ENCODE results near the gene NFS1. TPM values are rescaled to one million over a fixed set of nuclear protein-coding genes. Genes with fewer than 3 reads are reported as not detected.
"Not testable (repeated sequence)": the region's sequence is repeated elsewhere in the genome, so short reads cannot be mapped to it uniquely, and the experiment has no call there.

Gene NFS1
- total RNA-seq, 2 experiments from 2014 or later = 33.6 to 38.1 TPM

GRCh38 chr20:35711588-35712209 is 12.5 kb upstream of the NFS1 start:
- Mint-ChIP-seq H3K4me1 (ENCODE audit: low read depth) (peaks cover 46% of the 10 kb centered on the region), H3K27me3 (ENCODE audit: low read depth) (no peaks in the 10 kb centered on the region), H3K36me3 (ENCODE audit: low read depth) (peaks cover 54% of the 10 kb centered on the region), H3K27ac (peak overlapping the region; percentile 86), H3K9me3 (no peaks in the 10 kb centered on the region), H3K4me3 (no peak overlapping the region)
- no peak for DNase-seq
- CTCF ChIA-PET = interaction anchor here (0.6 to 1.3 kb wide), 4 partner anchors 19 to 88 kb away, joined by 3 to 4 read pairs (median 3); no protein-coding TSS in a partner anchor
- intact Hi-C loops (cut with micrococcal nuclease) = loop anchor here (1.0 kb wide), 1 partner anchor 11 kb away; no protein-coding TSS in a partner anchor

- no peak for DNase-seq
- Mint-ChIP-seq H3K27me3 (ENCODE audit: low read depth) (no peaks in the 10 kb centered on the region), H3K9me3 (no peaks in the 10 kb centered on the region), H3K4me1 (ENCODE audit: low read depth) (peaks cover 44% of the 10 kb centered on the region), H3K4me3 (no peak overlapping the region), H3K27ac (peak overlapping the region; percentile 86), H3K36me3 (ENCODE audit: low read depth) (peaks cover 54% of the 10 kb centered on the region)
- intact Hi-C loops (cut with micrococcal nuclease) = loop anchor here (1.0 kb wide), 1 partner anchor 11 kb away; no protein-coding TSS in a partner anchor
- CTCF ChIA-PET = interaction anchor here (0.6 to 1.3 kb wide), 4 partner anchors 20 to 88 kb away, joined by 3 to 4 read pairs (median 3); no protein-coding TSS in a partner anchor
Observed at GRCh38 chr20:35710884-35711587, 11.9 kb upstream of the NFS1 start.

- Mint-ChIP-seq H3K4me3 (no peak overlapping the region), H3K4me1 (ENCODE audit: low read depth) (peaks cover 41% of the 10 kb centered on the region), H3K27me3 (ENCODE audit: low read depth) (no peaks in the 10 kb centered on the region), H3K27ac (peak overlapping the region; percentile 53), H3K9me3 (no peaks in the 10 kb centered on the region), H3K36me3 (ENCODE audit: low read depth) (peaks cover 57% of the 10 kb centered on the region)
- DNase-seq = no peak
- CTCF ChIA-PET = interaction anchor here (1.0 kb wide), 1 partner anchor 14 kb away, joined by 3 read pairs; no protein-coding TSS in a partner anchor
- intact Hi-C loops (cut with micrococcal nuclease) = no loop called here
Observed at GRCh38 chr20:35710039-35710438, 10.9 kb upstream of the NFS1 start.

GRCh38 chr20:35709259-35709658 is 10.1 kb upstream of the NFS1 start:
- H3K4me1 Mint-ChIP-seq (ENCODE audit: low read depth) = peaks cover 40% of the 10 kb centered on the region
- no peak for DNase-seq
- peaks cover 61% of the 10 kb centered on the region for H3K36me3 Mint-ChIP-seq (ENCODE audit: low read depth)
- CTCF ChIA-PET = interaction anchor here (0.8 to 1.0 kb wide), 2 partner anchors 15 to 140 kb away, joined by 3 to 4 read pairs; no protein-coding TSS in a partner anchor
- intact Hi-C loops (cut with micrococcal nuclease) = no loop called here
- H3K27ac Mint-ChIP-seq = no peak overlapping the region
- H3K9me3 Mint-ChIP-seq = no peaks in the 10 kb centered on the region
- H3K27me3 Mint-ChIP-seq (ENCODE audit: low read depth) = no peaks in the 10 kb centered on the region
- H3K4me3 Mint-ChIP-seq = no peak overlapping the region

GRCh38 chr20:35708502-35708901 is 9.3 kb upstream of the NFS1 start:
- Mint-ChIP-seq H3K36me3 (ENCODE audit: low read depth) (peaks cover 62% of the 10 kb centered on the region), H3K9me3 (no peaks in the 10 kb centered on the region), H3K4me1 (ENCODE audit: low read depth) (peaks cover 33% of the 10 kb centered on the region), H3K27ac (no peak overlapping the region), H3K4me3 (no peak overlapping the region), H3K27me3 (ENCODE audit: low read depth) (no peaks in the 10 kb centered on the region)
- no peak for DNase-seq
- intact Hi-C loops (cut with micrococcal nuclease) = no loop called here
- CTCF ChIA-PET = interaction anchor here (1.1 kb wide), 1 partner anchor 20 kb away, joined by 4 read pairs; no protein-coding TSS in a partner anchor

GRCh38 chr20:35706591-35707529 is 7.7 kb upstream of the NFS1 start:
- peaks cover 29% of the 10 kb centered on the region for H3K4me1 Mint-ChIP-seq (ENCODE audit: low read depth)

GRCh38 chr20:35705894-35706293 is 6.7 kb upstream of the NFS1 start:
- DNase-seq; H3K9me3 Mint-ChIP-seq; H3K27me3 Mint-ChIP-seq (ENCODE audit: low read depth); CTCF ChIA-PET; H3K4me3 Mint-ChIP-seq; intact Hi-C loops (cut with micrococcal nuclease): not testable (repeated sequence)
- peak overlapping the region; percentile 68 for H3K27ac Mint-ChIP-seq
- H3K4me1 Mint-ChIP-seq (ENCODE audit: low read depth) = peaks cover 23% of the 10 kb centered on the region
- H3K36me3 Mint-ChIP-seq (ENCODE audit: low read depth) = peaks cover 53% of the 10 kb centered on the region

More at GRCh38 chr20:35706591-35707529, 7.7 kb upstream of the NFS1 start:
- intact Hi-C loops (cut with micrococcal nuclease); DNase-seq; H3K9me3 Mint-ChIP-seq; H3K4me3 Mint-ChIP-seq; H3K27me3 Mint-ChIP-seq (ENCODE audit: low read depth); CTCF ChIA-PET: not testable (repeated sequence)
- Mint-ChIP-seq H3K36me3 (ENCODE audit: low read depth) (peaks cover 61% of the 10 kb centered on the region), H3K27ac (peak overlapping the region; percentile 37)

- intact Hi-C loops (cut with micrococcal nuclease) = no loop called here
- Mint-ChIP-seq H3K4me1 (ENCODE audit: low read depth) (peaks cover 29% of the 10 kb centered on the region), H3K27ac (peak overlapping the region; percentile 50), H3K36me3 (ENCODE audit: low read depth) (peaks cover 52% of the 10 kb centered on the region), H3K4me3 (no peak overlapping the region), H3K27me3 (ENCODE audit: low read depth) (no peaks in the 10 kb centered on the region), H3K9me3 (no peaks in the 10 kb centered on the region)
- CTCF ChIA-PET = interaction anchor here (0.6 to 1.1 kb wide), 2 partner anchors 35 to 98 kb away, joined by 4 read pairs; no protein-coding TSS in a partner anchor
- DNase-seq = no peak
Observed at GRCh38 chr20:35704514-35705261, 5.5 kb upstream of the NFS1 start.

- intact Hi-C loops (cut with micrococcal nuclease) = no loop called here
- H3K4me1 Mint-ChIP-seq (ENCODE audit: low read depth) = peaks cover 30% of the 10 kb centered on the region
- no peaks in the 10 kb centered on the region for H3K27me3 Mint-ChIP-seq (ENCODE audit: low read depth)
- no peak for DNase-seq
- peak overlapping the region; percentile 75 for H3K27ac Mint-ChIP-seq
- H3K4me3 Mint-ChIP-seq = no peak overlapping the region
- no peaks in the 10 kb centered on the region for H3K9me3 Mint-ChIP-seq
- H3K36me3 Mint-ChIP-seq (ENCODE audit: low read depth) = peaks cover 55% of the 10 kb centered on the region
- CTCF ChIA-PET = interaction anchor here (0.6 to 1.7 kb wide), 6 partner anchors 36 to 290 kb away, joined by 4 to 7 read pairs (median 4); no protein-coding TSS in a partner anchor
Observed at GRCh38 chr20:35702824-35703695, 3.9 kb upstream of the NFS1 start.

GRCh38 chr20:35702051-35702823 is 3.1 kb upstream of the NFS1 start:
- peak overlapping the region; percentile 75 for H3K27ac Mint-ChIP-seq
- no peaks in the 10 kb centered on the region for H3K9me3 Mint-ChIP-seq
- H3K27me3 Mint-ChIP-seq (ENCODE audit: low read depth) = no peaks in the 10 kb centered on the region

More at GRCh38 chr20:35702051-35702823, 3.1 kb upstream of the NFS1 start:
- Mint-ChIP-seq H3K4me3 (no peak overlapping the region), H3K36me3 (ENCODE audit: low read depth) (peaks cover 54% of the 10 kb centered on the region), H3K4me1 (ENCODE audit: low read depth) (peaks cover 39% of the 10 kb centered on the region)
- intact Hi-C loops (cut with micrococcal nuclease) = no loop called here
- no peak for DNase-seq
- CTCF ChIA-PET = interaction anchor here (1.2 to 1.7 kb wide), 2 partner anchors 37 to 81 kb away, joined by 3 to 6 read pairs; no protein-coding TSS in a partner anchor
